HEK293T (cell line): ENCODE measurements around the gene TAF1C.

Experiments used
- ARNT ChIP-seq: fragments of 450-650 bp; IDR thresholded peaks from 2 replicates; pipeline ENCODE4 v1.6.1; 2017; ENCODE audit warnings: mild to moderate bottlenecking
- FOXA1 ChIP-seq: fragments of 450-650 bp; IDR thresholded peaks from 2 replicates; pipeline ENCODE4 v1.6.1; 2016; ENCODE audit warnings: mild to moderate bottlenecking
- HDGF ChIP-seq: fragments of 450-650 bp; IDR thresholded peaks from 2 replicates; pipeline ENCODE4 v1.6.1; 2017; ENCODE audit warnings: antibody characterized with exemption, borderline replicate concordance
- SP1 ChIP-seq: fragments of 450-650 bp; IDR thresholded peaks from 2 replicates; pipeline ENCODE4 v1.6.1; 2017
- SUZ12 ChIP-seq: fragments of 450-650 bp; IDR thresholded peaks from 2 replicates; pipeline ENCODE4 v1.6.1; 2016; ENCODE audit warnings: mild to moderate bottlenecking
- TARDBP ChIP-seq: fragments of 450-650 bp; IDR thresholded peaks from 2 replicates; pipeline ENCODE4 v1.6.1; 2016

GRCh38 chr16:84150926-84151325 lies 35.9 kb downstream of the TAF1C start:
- TF ChIP-seq ARNT (no peak), TARDBP (no peak), SP1 (no peak), HDGF (no peak), SUZ12 (no peak), FOXA1 (no peak)
